NCI-H345 treated with DMSO at 0.1 percent for 48 hours (cell line): Measurements from ENCODE around the gene EPC1.

Experiments
- DNase-seq: peaks from one replicate; lab custom pipeline; 2025; ENCODE audit not compliant: unreplicated experiment; lab: John Stamatoyannopoulos, UW

The EPC1 gene

GRCh38 chr10:32338262-32338661 is 8.7 kb downstream of the EPC1 start:
- DNase-seq = no peak

- no peak for DNase-seq
These were observed 9.6 kb downstream of the EPC1 start for GRCh38 chr10:32337350-32337749.

GRCh38 chr10:32333849-32334248 is 13.1 kb downstream of the EPC1 start:
- no peak for DNase-seq

- no peak for DNase-seq
These were observed 14.6 kb downstream of the EPC1 start for GRCh38 chr10:32332299-32332750.

- DNase-seq = no peak
These were observed 15.4 kb downstream of the EPC1 start for GRCh38 chr10:32331606-32332005.

- no peak for DNase-seq
These were observed 16.7 kb downstream of the EPC1 start for GRCh38 chr10:32330214-32330613.

- no peak for DNase-seq
These were observed 17.9 kb downstream of the EPC1 start for GRCh38 chr10:32329061-32329460.

GRCh38 chr10:32328499-32328898 is 18.5 kb downstream of the EPC1 start:
- no peak for DNase-seq

- DNase-seq = no peak
These were observed 19.6 kb downstream of the EPC1 start for GRCh38 chr10:32327364-32327691.

- DNase-seq = no peak
These were observed 20.1 kb downstream of the EPC1 start for GRCh38 chr10:32326680-32327363.

- no peak for DNase-seq
These were observed 20.8 kb downstream of the EPC1 start for GRCh38 chr10:32326119-32326518.

- no peak for DNase-seq
These were observed 23.9 kb downstream of the EPC1 start for GRCh38 chr10:32323051-32323450.

GRCh38 chr10:32321016-32321631 is 25.8 kb downstream of the EPC1 start:
- DNase-seq = no peak

- no peak for DNase-seq
These were observed 28.5 kb downstream of the EPC1 start for GRCh38 chr10:32318476-32318896.

GRCh38 chr10:32317795-32318357 is 29.1 kb downstream of the EPC1 start:
- no peak for DNase-seq

- DNase-seq = no peak
These were observed 31.5 kb downstream of the EPC1 start for GRCh38 chr10:32315424-32315823.

GRCh38 chr10:32314588-32314987 is 32.4 kb downstream of the EPC1 start:
- DNase-seq = no peak

- no peak for DNase-seq
These were observed 38.8 kb downstream of the EPC1 start for GRCh38 chr10:32308027-32308603.

- DNase-seq = no peak
These were observed 39.3 kb downstream of the EPC1 start for GRCh38 chr10:32307609-32308008.

- no peak for DNase-seq
These were observed 47.5 kb downstream of the EPC1 start for GRCh38 chr10:32299354-32299980.

- no peak for DNase-seq
These were observed 48.7 kb downstream of the EPC1 start for GRCh38 chr10:32298075-32298812.
